Mucosa of rectum (tissue), 2 donors: ENCODE measurements around the gene IHH.
A peak's percentile ranks its signal among the peaks of the same experiment; 100 is the strongest.

ENCODE experiments used
- H3K27ac ChIP-seq, 2 donors: one replicate each; pipeline ENCODE4 v1.7.0; 2013; ENCODE audit warnings: inconsistent platforms in 2 of 2, low read depth in 2 of 2, low read length in 2 of 2
- H3K27me3 ChIP-seq, 2 donors: one replicate each; pipeline ENCODE4 v1.7.0; 2013; ENCODE audit warnings: low read length in 2 of 2; ENCODE audit not compliant: control insufficient read depth in 2 of 2, insufficient read depth in 2 of 2
- H3K36me3 ChIP-seq, 2 donors: one replicate each; pipeline ENCODE4 v1.7.0; 2013; ENCODE audit warnings: low read length in 2 of 2; ENCODE audit not compliant: control insufficient read depth in 2 of 2, insufficient read depth in 2 of 2
- H3K4me1 ChIP-seq, 2 donors: one replicate each; pipeline ENCODE4 v1.7.0; 2013; ENCODE audit warnings: low read length in 2 of 2, mild to moderate bottlenecking in 1 of 2; ENCODE audit not compliant: control insufficient read depth in 2 of 2, insufficient read depth in 2 of 2
- H3K4me3 ChIP-seq, 2 donors: one replicate each; pipeline ENCODE4 v1.7.0; 2013; ENCODE audit warnings: low read length in 2 of 2
- H3K9ac ChIP-seq, 2 donors: one replicate each; pipeline ENCODE4 v1.7.0; 2013; ENCODE audit warnings: low read length in 2 of 2, low read depth in 1 of 2, mild to moderate bottlenecking in 1 of 2
- H3K9me3 ChIP-seq, 2 donors: one replicate each; pipeline ENCODE4 v1.7.0; 2013; ENCODE audit warnings: low read length in 2 of 2; ENCODE audit not compliant: control insufficient read depth in 2 of 2
- donor health status: healthy.
- donor health status: Normal muscosa, but diverticular disease.

IHH gene

DNA sequence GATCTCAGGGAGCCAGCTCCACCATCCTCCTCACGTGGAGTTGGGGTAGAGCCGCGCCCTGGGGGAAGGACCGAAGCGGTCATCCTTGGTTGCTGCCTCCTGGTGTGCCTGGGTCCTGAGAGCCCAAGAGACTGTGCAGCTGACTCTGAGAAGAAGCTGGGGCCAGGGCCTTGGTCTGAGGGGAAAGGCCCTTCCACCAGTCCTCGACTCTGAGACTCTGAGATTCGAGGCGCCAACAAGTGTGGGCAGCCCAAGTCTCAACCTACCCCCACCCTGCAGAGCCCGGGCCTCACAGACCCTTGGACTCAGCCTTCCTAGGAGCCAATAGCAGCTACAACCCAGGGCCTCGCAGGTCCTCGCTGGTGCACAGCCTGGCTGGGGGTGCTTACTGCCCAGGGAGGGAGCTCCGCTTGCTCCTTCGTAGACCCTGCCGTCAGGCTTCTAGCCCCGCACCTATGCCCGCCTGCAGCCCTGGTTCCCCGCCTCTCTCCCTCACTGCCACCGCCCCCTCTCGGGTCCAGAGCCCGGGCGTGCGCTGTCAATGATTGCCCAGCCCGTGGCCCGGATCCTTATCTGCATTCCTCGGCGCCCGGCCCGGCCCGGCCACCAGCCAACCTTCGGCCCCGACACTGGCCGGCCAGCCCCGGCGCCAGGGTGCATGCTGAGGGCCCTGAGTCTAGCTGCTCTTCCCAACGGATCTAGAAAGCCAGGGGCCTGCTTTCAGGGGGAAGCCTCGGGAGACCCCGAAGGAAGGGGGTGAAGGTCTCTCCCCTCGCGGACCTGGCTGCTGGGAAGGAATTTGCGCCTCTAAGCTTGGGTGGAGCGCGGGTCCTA lies 2.0 kb downstream of the IHH start:
- Histone ChIP-seq H3K4me1 (peaks cover 17 to 20% of the 10 kb centered on the region in 2 donors), H3K27me3 (peaks cover 14 to 16% of the 10 kb centered on the region in 2 donors), H3K27ac (peak overlapping the region; percentile 81 to 90), H3K36me3 (peaks cover 29 to 32% of the 10 kb centered on the region in 2 donors), H3K9me3 (no peaks in the 10 kb centered on the region), H3K9ac (peak overlapping the region; percentile 85 to 98), H3K4me3 (peak overlapping the region; percentile 86 to 96)

DNA sequence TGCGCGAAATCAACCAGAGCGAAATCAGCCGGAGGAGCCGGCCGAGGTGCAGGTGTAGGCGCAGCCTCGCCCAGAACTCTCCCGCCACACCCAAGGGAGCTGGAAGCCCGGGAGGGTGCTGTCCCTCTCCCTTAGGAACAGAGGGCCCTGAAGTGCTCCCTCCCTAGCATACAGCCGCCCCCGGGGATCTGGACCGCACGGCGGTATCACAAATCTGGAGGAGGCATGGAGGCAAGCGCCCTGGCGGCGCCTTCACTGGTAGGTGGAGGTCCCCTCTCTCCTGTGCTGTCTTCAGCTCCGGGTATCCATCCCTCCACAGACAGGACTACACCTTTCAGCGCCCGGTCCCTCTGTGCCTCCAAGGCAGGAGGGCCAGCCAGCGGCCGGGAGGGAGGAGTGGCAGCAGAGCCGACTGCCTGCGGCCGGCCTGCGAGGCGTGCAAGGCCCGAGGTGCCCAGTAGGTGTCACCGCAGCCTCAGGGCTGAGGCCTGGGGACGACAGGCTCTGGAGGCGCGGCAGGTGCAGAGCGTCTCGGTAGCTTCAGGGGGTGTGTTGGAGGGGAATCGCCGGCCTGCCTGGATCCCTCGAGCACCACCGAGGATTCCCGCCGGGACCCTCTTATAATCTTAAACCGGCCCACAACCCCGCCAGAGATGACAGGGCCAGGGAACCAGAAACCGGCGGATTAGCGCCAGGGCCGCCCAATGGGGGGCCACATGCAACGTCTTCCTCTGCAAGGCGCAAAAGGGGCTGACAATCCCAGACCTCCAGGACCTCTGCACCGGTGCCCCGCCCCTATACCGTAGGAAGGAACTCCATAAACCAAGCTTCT lies 2.8 kb downstream of the IHH start:
- Histone ChIP-seq H3K27ac (peak overlapping the region; percentile 81 to 90), H3K9ac (peak overlapping the region; percentile 24 to 98), H3K4me1 (peaks cover 17 to 20% of the 10 kb centered on the region in 2 donors), H3K9me3 (no peaks in the 10 kb centered on the region), H3K4me3 (peak overlapping the region; percentile 86 to 96), H3K36me3 (peaks cover 31 to 33% of the 10 kb centered on the region in 2 donors), H3K27me3 (peaks cover 14 to 16% of the 10 kb centered on the region in 2 donors)

DNA sequence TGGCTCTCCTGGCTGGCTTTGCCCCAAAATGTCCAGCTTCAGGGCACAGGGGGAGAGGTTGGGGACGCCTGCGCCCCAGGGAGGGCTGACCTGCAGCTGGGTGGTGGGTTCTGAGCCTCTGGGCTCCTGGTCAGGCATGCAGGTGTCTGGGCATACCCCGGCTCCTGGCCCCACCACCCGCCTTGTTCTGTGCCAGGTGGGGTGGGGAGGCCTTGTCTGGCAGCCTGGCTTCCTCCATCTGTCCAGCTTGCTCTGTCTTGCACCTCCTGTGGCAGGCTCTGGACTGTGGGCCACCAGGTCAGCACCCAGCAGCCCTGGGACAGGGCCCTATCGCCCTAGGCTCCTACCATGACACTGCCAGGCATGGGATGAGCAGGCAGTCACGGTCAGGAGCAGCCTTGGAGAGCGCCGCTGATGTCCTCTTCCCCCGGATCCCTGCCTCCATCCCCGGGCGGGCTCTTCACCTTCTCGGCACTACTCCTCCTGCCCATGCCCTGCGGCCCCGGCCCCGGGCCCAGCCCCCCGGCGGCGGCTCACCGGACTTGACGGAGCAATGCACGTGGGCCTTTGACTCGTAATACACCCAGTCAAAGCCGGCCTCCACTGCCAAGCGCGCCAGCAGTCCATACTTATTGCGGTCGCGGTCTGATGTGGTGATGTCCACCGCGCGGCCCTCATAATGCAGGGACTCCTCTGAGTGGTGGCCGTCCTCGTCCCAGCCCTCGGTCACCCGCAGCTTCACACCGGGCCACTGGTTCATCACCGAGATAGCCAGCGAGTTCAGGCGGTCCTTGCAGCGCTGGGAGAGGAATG lies 3.6 kb downstream of the IHH start:
- H3K27ac ChIP-seq = no peak overlapping the region
- peaks cover 31 to 33% of the 10 kb centered on the region in 2 donors for H3K36me3 ChIP-seq
- H3K27me3 ChIP-seq = peaks cover 12 to 14% of the 10 kb centered on the region in 2 donors
- H3K4me1 ChIP-seq = peaks cover 17 to 20% of the 10 kb centered on the region in 2 donors
- H3K9me3 ChIP-seq = no peaks in the 10 kb centered on the region
- H3K4me3 ChIP-seq = peak overlapping the region; percentile 86 to 96
- peak overlapping the region; percentile 24 to 98 for H3K9ac ChIP-seq

DNA sequence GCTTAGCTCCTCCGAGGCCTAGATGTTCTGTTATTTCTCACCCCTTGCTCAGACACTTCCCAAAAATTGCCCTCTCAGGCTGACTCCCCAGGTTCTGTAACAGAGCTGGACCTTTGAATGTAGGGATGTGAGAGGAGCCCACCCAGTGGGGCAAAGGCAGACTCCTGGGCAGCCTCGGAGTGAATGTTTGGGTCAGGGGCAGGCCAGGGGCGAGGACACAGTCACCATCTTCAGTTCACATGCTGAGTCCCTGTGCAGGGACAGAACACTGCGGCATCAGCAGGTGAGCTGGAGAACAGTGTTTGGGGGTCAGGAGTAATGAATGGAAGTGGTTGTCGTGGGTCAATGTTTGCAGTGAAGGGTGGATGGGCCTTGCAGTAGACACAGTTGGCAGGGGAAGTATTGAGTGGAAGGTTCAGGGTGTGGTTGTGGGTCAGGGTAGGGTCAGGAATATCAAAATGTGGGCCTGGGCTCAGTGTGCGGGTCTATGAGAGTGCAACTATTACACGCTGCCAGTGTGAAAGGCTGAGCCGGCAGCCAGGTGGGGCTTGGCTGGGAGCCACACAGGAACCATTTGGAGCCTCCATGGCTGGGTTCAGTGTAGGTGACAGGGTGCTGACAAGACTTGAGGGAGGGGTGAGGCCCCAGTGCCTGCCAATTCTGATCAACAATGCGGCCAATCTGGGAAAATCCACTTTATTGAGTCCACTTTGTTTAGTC lies 4.4 kb downstream of the IHH start:
- H3K4me1 ChIP-seq = peaks cover 15 to 18% of the 10 kb centered on the region in 2 donors
- peaks cover 31 to 33% of the 10 kb centered on the region in 2 donors for H3K36me3 ChIP-seq
- H3K9ac ChIP-seq = no peak overlapping the region
- H3K27me3 ChIP-seq = peaks cover 10 to 14% of the 10 kb centered on the region in 2 donors
- H3K9me3 ChIP-seq = no peaks in the 10 kb centered on the region
- H3K4me3 ChIP-seq = no peak overlapping the region
- no peak overlapping the region for H3K27ac ChIP-seq

DNA sequence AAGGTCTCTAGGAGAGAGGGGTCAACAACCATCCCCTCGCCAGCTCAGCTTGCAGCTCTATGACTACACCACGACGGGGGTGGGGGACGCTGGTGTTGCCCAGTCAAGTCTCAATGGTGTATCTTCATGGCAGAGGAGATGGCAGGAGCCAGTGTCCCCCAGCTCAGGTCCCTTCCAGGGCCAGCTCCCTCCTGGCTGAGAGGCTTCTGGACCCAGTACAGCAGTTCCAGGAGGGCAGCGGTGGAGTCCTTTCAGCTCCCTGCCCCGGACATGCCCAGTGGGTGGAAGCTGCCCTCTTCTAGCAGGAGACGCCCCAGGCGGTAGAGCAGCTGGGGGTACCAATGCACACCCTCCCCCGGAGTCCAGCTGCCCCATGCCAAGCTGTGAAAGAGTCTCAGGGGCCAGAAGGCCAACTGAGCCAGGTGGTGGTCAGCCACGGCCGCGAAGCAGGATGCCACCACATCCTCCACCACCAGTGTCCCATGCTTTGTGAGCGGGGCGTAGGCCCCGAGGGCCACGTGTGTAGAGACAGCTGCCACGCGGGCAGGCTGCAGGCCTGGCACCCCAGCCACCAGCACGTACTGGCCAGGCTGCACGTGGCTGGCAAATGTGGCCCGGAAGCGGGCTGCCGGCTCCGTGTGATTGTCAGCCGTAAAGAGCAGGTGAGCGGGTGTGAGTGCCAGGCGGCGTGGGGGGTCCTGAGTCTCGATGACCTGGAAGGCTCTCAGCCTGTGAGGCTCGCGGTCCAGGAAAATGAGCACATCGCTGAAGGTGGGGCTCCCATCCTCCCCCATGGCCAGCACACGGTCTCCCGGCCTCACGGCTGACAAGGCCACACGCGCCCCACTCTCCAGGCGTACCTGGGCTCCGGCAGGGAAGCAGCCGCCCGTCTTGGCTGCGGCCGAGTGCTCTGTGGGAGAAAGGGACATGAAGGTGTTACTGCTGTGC lies 5.5 kb downstream of the IHH start:
- no peak overlapping the region for H3K4me3 ChIP-seq
- peaks cover 10 to 14% of the 10 kb centered on the region in 2 donors for H3K27me3 ChIP-seq
- H3K36me3 ChIP-seq = peaks cover 31 to 33% of the 10 kb centered on the region in 2 donors
- H3K9ac ChIP-seq = no peak overlapping the region
- H3K27ac ChIP-seq = no peak overlapping the region
- peaks cover 13 to 15% of the 10 kb centered on the region in 2 donors for H3K4me1 ChIP-seq
- H3K9me3 ChIP-seq = no peaks in the 10 kb centered on the region

DNA sequence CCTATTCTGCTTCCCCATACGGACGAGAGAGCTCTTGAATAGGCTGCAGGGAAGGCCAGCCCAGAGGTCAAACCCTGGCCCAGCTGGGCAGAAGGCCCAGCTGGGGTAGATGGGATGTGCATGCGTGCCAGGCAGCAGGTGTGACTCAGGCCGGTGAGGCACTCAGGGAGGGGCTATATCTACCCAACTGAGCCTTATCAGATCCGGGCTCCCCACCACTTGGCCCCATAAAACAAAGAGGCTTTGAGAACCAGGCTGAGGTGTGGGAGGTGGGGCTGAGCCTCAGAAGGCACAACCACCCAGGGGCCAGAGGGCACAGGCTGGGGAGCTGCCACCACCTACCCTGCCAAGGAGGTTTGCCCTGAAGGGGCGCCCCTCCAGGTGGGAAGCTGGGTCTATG lies 11.4 kb downstream of the IHH start:
- Histone ChIP-seq H3K4me1 (no peaks in the 10 kb centered on the region), H3K27me3 (peaks cover 3 to 10% of the 10 kb centered on the region in 2 donors), H3K36me3 (peaks cover 5 to 7% of the 10 kb centered on the region in 2 donors), H3K27ac (no peak overlapping the region), H3K4me3 (no peak overlapping the region), H3K9me3 (no peaks in the 10 kb centered on the region), H3K9ac (no peak overlapping the region)

DNA sequence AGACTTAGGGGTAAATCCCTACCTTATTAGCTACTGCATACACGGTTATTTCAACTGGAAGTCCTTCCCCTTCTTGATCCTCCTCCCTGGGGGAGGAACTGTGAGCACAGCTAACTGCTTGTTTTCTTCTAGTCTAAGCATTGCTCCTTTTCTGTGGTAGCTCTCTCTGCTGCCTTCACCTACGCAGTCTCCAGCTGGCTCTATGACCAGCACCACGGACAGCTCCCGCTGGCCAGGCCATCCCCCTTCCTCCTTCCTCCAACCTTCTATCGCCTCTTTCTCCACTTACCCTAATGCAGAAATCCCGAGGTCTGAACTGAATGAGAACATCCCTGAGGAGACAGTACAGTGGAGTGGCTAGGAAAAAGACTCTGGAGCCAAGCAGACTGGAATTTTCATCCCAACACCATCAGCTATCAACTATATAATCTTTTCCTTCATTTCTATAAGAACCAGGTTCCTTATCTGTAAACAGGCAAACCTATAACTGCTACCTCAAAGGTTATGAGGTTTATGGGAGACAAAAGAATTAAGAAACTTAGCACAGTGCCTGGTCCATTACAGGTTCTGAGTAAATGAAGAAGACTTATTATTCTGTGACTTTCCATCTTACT lies 14.7 kb downstream of the IHH start:
- Histone ChIP-seq H3K4me3 (no peak overlapping the region), H3K9me3 (no peaks in the 10 kb centered on the region), H3K27me3 (peaks cover 3 to 10% of the 10 kb centered on the region in 2 donors), H3K36me3 (no peaks in the 10 kb centered on the region), H3K27ac (no peak overlapping the region), H3K9ac (no peak overlapping the region), H3K4me1 (peaks cover 3 to 6% of the 10 kb centered on the region in 2 donors)

DNA sequence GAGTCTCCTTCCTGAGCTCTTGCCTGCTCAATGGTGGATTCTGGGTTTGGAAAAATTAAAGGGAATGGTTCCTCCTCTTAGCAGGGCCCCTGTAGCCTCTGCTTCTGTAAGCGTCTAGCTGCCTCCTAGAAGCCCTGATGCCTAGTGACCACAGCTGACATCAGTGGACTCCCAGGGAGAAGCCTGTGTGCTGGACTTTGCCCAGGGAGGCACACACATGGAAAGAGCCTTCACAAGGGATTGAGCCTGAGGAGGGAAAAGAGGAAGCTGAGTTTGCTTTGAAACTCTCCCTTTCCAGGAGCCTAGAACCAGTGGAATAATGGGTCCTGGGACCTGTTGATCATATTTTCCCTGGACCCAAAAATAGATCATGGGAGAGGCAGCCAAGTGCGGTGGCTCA lies 18.0 kb downstream of the IHH start:
- no peaks in the 10 kb centered on the region for H3K9me3 ChIP-seq
- no peak overlapping the region for H3K4me3 ChIP-seq
- no peak overlapping the region for H3K27ac ChIP-seq
- peaks cover 7% of the 10 kb centered on the region in 2 donors for H3K27me3 ChIP-seq
- no peak overlapping the region for H3K9ac ChIP-seq
- H3K36me3 ChIP-seq = no peaks in the 10 kb centered on the region
- peaks cover 4 to 13% of the 10 kb centered on the region in 2 donors for H3K4me1 ChIP-seq
